ENCODE data around the gene PPIE.

GRCh38 chr1:39698568-39698967 is 40.1 kb upstream of the PPIE start:
- TF ChIP-seq CTCF (IDR thresholded peaks at IDR 0.05) (no peak), POLR2A (IDR thresholded peaks at IDR 0.05) (no peak)

Data from lower leg skin (tissue), 3 donors.